ES-I3 (cell line): ENCODE data around the gene ABHD1.
"Not testable (repeated sequence)": the region's sequence is repeated elsewhere in the genome, so short reads cannot be mapped to it uniquely, and the experiment has no call there.

Experiments
- H3K36me3 ChIP-seq: 2 replicates; pipeline ENCODE4 v1.6.1; 2013; ENCODE audit warnings: mild to moderate bottlenecking, low read length, control low read depth, moderate library complexity; ENCODE audit not compliant: insufficient read depth
- H3K4me1 ChIP-seq: 2 replicates; pipeline ENCODE4 v1.6.1; 2013; ENCODE audit warnings: mild to moderate bottlenecking, control low read depth, low read length; ENCODE audit not compliant: insufficient read depth
- H3K9ac ChIP-seq: 2 replicates; pipeline ENCODE4 v1.6.1; 2013; ENCODE audit warnings: low read depth, mild to moderate bottlenecking, low read length, moderate library complexity
- H3K9me3 ChIP-seq: 2 replicates; pipeline ENCODE4 v1.6.1; 2013; ENCODE audit warnings: mild to moderate bottlenecking, low read length, moderate library complexity; ENCODE audit not compliant: control insufficient read depth, insufficient read depth

ABHD1 gene

DNA sequence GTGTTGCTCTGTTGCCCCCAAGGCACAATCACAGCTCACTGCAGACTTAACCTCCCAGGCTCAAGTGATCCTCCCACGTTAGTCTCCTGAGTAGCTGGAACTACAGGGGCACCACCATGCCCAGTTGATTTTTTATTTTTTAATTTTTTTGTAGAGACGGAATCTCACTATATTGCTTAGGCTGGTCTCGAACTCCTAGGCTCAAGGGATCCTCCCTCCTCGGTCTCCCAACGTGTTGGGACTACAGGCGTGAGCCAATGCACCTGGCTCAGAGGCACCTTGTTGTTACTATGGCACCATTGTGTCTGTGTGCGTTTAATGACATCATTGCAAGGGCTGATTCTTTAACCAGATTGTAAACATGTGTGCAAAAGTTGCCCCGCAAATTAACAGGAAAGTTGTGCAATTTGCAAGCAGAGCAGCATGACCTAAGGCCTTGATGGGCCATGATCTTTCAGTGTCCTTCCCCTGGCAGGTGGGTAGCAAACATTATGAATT, 47.8 kb downstream of the ABHD1 start:
- H3K9ac ChIP-seq = no peak overlapping the region
- H3K9me3 ChIP-seq = no peaks in the 10 kb centered on the region
- no peaks in the 10 kb centered on the region for H3K4me1 ChIP-seq
- H3K36me3 ChIP-seq = no peaks in the 10 kb centered on the region

DNA sequence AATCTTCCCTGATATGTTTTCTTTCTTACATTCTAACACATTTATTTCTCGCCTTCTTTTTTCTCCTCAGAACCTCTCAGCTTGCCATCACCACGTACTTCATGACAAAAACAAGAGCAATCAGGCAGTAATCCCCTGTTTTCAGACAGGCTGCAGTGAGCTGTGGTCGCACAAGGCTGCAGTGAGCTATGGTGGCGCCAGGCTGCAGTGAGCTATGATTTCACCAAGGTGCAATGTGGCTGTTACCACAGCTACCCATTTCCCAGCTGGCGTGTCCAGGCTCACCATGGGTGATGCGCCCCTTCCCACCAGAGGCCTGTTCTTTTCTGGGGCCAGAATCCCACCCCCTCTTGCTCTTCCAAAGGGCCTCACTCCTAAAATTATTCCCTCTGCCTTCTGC, 51.0 kb downstream of the ABHD1 start:
- Histone ChIP-seq H3K9ac (no peak overlapping the region), H3K36me3 (no peaks in the 10 kb centered on the region), H3K4me1 (no peaks in the 10 kb centered on the region), H3K9me3 (no peaks in the 10 kb centered on the region)

DNA sequence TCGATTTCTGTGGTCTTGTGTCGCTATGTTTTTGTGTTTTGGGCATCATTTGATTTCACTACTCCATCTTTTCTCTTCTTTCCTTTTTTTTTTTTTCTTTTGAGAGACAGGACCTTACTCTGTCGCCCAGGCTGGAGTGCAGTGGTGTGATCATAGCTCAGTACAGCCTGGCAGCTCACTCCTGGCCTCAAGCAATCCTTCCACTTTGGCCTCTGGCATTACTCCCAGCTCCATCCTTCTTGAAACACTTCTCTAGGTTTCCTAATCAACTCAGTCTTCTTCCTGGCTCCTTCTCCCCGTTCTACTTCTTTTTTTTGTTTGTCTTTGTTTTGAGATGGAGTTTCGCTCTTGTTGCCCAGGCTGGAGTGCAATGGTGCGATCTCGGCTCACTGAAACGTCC, 51.7 kb downstream of the ABHD1 start:
- Histone ChIP-seq H3K4me1 (no peaks in the 10 kb centered on the region), H3K36me3 (no peaks in the 10 kb centered on the region), H3K9ac (no peak overlapping the region), H3K9me3 (no peaks in the 10 kb centered on the region)

DNA sequence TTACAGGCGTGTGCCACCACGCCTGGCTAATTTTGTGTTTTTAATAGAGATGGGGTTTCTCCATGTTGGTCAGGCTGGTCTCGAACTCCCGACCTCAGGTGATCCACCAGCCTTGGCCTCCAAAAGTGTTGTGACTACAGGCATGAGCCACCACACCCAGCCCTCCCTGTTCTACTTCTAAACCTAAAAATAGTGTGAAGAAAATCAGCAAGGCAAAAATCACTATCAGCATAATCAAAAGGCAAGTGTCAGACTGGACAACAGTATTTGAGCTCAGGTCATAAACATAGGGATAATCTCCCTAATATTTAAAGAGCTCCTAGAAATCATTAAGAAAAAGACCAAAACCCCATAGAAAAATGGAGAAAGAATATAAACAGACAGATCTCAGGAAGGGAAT, 52.2 kb downstream of the ABHD1 start:
- not testable (repeated sequence) for H3K4me1 ChIP-seq, H3K9ac ChIP-seq, H3K36me3 ChIP-seq, H3K9me3 ChIP-seq

DNA sequence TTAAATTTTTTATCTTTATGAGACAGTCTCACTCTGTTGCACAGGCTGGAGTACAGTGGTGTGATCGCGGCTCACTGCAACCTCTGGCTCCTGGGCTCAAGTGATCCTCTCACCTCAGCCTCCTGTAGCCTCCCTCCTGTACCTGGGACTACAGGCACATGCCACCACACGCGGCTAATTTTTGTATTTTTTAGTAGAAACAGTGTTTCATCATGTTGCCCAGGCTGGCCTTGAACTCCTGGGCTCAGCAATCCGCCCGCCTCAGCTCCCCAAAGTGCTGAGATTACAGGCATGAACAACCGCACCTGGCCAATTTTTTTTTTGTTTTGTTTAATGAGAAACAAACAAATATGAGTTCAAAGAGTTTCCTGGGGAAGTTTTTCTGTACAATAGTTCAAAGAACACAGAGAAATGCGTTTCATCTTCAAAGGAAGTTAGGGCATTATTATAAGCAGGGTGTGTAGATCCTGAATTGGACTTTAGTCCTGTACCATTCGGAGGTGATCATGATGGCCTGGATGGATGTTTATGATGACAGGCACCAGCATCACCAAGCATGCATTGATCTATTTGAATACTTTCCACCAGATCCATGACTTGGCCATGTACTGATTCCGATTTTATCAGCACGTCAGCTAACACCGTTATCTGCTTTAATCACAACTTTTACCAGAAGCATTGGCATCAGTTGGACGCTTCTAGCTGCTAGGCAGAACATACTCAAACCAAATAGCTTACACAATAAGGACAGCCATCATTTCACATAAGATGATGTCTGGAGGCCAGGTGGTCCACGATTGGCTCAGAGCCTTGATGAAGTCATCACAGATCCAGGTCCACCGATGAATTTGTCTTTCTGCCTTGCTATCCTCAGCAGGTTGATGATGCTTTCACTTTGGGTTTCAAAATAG, 54.1 kb downstream of the ABHD1 start:
- Histone ChIP-seq H3K9me3 (no peaks in the 10 kb centered on the region), H3K9ac (no peak overlapping the region), H3K4me1 (no peaks in the 10 kb centered on the region), H3K36me3 (no peaks in the 10 kb centered on the region)

DNA sequence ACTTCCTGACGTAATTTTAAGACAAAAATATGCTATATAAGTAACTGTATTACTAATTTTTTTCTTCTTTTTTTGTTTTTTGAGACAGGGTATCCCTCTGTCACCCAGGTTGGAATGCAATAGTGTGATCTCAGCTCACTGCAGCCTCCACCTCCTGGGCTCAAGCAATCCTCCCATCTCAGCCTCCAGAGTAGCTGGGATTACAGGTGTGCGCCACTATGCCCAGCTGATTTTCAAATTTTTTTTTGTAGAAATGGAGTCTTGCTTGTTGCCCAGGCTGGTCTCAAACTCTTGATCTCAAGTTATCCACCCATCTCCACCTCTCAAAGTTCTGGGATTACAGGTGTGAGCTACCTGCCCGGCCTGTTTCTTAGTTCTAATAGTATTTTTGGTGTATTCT, 54.9 kb downstream of the ABHD1 start:
- Histone ChIP-seq H3K9me3 (no peaks in the 10 kb centered on the region), H3K36me3 (no peaks in the 10 kb centered on the region), H3K4me1 (no peaks in the 10 kb centered on the region), H3K9ac (no peak overlapping the region)

DNA sequence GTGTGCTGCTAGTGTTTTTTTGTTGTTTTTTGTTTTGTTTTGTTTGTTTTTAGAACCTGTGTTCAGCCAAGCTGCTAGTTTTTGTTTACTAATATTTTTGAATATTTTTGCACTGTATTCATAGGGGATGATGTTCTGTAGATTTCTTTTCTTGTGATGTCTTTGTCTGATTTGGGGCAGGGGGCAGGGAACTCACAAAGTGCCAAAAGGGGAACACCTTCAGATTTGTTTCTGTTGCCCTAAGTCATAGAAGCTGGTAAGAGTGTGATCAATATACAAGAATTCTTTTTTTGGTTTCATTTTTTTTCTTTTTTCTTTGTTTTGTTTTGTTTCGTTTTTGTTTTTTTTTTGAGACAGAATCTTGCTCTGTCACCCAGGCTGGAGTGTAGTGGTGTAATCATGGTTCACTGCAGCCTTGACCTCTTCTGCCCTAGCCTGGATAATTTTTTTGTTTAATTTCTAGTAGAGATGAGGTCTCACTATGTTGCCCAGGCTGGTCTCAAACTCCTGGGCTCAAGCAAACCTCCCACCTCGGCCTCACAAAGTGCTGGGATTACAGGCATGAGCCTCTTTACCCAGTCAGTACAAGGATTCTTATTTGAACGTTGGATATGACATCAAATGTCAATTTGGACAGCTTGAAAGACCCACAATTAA, 55.9 kb downstream of the ABHD1 start:
- no peaks in the 10 kb centered on the region for H3K4me1 ChIP-seq
- no peaks in the 10 kb centered on the region for H3K9me3 ChIP-seq
- no peak overlapping the region for H3K9ac ChIP-seq
- H3K36me3 ChIP-seq = no peaks in the 10 kb centered on the region
